GM19438 (cell line): Measurements from ENCODE around the gene SLC16A3.
A peak's percentile ranks its signal among the peaks of the same experiment; 100 is the strongest.

Experiments used
- ATAC-seq: cut with Tn5 transposase; IDR thresholded peaks from one replicate; pipeline ENCODE4 v1.9.1; 2021; ENCODE audit warnings: low read depth; ENCODE audit not compliant: unreplicated experiment

The SLC16A3 gene

DNA sequence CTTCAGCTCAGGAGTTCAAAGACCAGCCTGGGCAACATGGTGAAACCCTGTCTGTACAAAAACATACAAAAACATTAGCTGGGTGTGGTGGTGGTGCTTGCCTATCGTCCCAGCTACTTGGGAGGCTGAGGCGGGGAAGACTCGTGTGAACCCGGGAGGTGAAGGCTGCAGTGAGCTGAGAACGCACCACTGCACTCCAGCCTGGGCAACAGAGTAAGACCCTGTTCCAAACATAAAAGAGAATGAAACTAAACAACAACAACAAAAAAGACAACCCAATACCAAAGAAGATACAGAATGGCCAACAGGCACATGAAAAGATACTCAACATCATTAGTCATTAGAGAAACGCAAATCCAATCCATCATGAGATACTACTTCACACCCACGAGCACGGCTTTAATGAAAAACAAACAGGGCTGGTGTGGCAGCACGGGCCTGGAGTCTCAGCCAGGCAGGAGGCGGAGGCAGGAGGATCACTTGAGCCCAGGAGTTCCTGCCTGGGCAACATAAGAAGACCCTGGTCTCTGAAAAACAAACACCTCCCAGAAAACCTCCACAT, 7.4 kb upstream of the SLC16A3 start:
- ATAC-seq: no peak

DNA sequence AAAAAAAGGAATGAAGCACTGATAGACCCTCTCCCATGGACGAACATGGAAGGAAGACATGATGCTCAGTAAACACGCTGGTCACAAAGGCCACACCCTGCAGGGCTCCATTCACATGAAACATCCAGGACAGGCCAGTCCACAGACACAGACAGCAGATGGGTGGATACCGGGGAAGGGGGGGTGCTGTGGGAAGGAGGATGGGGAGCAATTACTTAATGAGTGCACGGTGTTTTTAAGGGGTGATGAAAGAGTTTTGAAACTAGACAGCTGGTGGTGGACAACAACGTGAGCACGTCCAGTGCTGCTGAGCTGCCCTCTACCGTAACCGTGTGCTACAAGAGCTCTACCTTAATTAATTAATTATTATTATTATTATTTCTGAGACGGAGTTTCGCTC, 6.0 kb upstream of the SLC16A3 start:
- ATAC-seq: no peak

DNA sequence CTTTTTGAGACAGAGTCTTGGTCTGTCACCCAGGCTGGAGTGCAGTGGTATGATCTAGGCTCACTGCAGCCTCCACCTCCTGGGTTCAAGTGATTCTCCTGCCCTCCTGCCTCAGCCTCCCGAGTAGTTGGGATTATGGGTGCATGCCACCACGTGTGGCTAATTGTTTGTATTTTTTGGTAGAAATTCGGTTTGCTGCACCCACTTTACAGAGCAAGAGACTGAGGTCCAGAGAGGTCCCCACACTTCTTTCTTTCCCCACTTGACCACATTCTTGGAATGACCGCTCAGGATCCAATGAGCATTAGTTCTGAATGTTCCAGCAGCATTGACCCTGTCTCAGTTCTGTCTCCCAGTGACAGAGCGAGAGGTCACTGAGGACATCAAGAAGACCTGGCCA, 5.3 kb upstream of the SLC16A3 start:
- ATAC-seq: no peak

DNA sequence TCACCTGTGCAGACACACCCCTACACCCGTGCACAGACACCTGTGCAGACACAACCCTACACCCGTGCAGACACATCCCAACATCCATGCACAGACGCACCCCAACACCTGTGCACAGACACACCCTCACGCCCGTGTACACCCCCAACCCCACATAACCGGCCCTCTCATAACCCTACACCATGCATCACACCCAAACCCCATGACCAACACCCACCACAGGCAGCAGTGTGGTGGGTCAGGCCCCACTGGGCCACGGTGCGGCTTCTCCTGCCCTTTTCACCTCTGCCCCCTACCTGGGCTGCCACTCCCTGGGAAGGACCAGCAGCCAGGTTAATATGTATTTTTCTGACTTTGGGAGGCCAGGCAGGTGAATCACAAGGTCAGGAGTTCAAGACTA, 4.2 kb upstream of the SLC16A3 start:
- no peak for ATAC-seq

DNA sequence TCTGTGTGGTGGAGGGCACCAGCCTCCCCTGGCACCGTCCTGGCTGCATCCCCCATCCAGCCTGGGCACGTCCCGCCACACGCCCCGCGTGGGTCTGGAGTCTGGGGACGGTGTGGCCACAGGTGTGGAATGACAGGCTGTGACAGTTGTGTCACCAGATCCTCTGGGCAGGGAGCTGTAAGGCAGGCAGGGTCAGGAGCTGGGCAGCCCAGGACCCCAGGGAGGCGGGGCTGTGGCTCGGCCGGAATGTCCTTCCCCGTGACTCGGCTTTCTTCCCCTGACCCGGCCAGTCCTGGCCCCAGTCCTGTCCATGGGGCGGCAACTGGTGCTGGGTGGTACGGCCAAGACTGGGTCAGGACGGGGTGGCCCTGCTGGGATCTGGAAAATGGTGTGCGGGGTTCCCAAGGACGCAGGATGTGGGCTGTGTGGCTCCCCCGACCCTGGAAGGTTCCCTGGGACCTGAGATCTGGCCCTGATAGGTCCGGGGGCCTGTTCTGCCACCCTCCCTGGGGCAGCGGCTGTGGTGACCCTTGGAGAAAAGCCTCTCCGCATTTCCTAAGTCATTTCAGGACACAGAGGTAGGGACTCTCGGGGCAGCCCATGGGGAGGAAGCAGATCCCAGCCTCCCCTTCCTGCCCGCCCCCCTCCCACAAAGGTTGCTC, 3.3 kb upstream of the SLC16A3 start:
- no peak for ATAC-seq

DNA sequence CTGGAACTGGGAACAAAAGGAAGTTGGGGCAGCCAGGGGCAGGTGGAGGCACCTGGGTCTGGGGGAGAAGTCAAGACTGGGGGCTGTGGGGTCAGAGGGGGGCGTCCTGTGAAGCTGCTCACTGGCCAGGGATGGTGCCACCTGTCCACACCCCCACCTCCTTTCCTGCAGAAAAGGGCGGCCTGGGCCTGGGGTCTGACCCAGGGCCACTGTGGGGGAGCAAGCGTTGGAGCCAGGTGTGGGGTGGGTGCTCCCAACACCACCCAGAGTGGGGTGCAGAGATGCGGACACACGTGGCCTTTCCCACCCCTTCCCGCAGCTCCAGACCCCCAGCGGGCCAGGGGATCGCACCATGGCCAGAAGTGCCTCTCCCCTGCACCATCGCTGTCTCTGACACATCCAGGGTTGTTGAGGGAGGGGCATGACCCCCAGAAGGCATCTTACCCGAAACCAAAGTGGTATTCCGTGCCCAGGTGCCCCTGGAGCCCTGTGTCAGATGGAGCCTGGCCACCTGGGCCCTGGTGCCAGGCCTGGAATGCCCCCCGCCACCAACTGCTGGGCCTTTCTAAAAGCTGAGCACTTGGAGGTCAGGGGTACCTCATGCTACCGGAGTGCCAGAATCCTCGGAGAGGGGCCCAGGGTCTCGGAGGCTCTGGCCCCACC, 2.6 kb upstream of the SLC16A3 start:
- ATAC-seq: no peak

DNA sequence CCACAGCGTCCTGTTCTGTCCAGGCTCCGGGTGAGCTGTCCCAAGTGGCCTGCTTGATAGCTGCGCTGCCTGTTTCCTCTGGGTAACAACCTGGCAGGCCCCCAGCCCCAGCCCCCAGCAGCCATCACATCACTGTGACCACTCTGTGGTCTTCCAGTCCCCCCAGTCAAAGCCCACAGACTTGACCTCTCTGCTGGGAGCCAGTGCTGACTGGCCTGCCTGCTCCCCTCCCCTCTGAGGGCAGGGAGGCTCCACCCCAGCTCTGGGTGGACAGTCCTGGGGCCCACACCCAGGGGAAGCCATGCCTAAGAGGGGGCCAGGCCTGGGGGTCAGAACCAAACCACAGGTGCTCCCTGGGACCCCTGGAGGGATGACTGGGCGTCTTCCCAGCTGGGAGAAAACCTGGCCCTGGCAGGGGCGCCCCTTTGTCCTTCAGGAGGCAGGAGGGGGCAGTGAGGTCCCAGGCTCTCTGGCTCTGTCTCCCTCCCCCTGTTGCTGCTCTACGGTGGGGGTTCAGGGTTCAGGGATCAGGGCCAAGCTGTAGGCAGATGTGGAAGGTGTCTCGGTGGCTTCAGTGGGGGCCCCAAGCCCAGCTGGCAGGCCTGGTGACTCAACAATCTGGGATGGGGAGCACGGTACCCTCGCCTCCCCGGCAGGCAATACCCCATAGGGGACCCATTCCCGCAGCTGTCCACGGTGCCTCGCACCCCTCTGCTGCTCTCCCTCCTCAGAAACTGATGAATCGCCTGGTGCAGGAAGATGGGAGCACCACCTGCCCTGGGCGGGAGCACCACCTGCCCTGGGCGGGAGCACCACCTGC, 1.8 kb upstream of the SLC16A3 start:
- no peak for ATAC-seq

DNA sequence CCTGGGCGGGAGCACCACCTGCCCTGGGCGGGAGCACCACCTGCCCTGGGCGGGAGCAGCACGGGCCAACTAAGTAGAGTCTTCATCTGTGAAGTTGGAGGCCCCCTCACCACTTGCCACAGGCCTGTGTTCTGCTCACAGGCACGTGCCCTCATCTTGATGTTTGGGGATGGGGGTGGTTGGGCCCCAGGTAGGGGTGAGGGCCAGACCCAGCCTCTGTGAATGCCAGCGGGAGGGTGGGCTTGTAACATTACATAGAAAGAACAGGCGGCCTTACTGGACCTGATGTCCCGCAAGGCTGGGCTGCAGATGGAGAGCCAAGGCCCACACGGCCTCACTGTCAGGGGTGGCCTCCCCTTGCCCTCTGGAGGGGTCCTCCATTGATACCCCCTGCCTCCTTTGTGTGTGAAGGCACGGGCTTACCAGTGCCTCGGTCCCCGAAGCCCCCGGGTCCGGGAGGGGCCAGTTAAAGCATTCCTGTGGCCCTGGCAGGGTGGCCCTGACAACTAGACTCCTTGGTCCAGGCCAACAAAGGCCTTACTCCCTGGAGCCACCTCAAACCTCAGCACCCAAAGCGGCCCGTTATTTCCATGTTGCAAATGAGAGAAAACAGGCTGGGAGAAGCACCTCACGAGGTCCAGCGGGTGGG, 1.1 kb upstream of the SLC16A3 start:
- no peak for ATAC-seq

DNA sequence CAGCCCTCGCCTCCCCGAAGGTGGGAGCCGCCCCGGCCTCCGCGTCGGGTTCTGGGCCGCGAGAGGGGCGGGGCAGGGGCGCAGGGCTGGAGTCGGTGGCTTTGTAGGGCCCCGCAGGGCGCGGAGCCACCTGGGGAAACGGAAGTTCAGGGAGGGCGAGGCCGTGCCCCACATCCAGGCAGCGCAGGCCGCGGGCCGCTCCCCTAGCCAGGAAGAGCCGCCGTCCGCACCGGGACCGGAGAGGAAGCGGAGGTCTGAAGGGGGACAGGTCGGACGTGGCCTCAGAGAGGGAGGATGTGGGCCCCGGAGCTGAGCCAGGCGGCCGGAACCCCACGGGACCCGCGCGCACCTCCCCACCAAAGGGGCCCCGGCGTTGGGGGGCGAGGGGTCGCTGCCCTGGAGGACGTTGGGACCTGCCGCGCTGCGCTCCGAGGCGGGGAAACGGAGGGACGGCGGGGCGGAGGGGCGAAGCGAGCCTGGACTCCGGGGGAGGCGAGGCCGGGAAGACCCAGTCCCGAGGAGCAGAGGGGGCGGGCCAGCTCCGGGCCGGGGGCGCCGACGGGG, 482 bp upstream of the SLC16A3 start:
- ATAC-seq: peak; percentile 34

DNA sequence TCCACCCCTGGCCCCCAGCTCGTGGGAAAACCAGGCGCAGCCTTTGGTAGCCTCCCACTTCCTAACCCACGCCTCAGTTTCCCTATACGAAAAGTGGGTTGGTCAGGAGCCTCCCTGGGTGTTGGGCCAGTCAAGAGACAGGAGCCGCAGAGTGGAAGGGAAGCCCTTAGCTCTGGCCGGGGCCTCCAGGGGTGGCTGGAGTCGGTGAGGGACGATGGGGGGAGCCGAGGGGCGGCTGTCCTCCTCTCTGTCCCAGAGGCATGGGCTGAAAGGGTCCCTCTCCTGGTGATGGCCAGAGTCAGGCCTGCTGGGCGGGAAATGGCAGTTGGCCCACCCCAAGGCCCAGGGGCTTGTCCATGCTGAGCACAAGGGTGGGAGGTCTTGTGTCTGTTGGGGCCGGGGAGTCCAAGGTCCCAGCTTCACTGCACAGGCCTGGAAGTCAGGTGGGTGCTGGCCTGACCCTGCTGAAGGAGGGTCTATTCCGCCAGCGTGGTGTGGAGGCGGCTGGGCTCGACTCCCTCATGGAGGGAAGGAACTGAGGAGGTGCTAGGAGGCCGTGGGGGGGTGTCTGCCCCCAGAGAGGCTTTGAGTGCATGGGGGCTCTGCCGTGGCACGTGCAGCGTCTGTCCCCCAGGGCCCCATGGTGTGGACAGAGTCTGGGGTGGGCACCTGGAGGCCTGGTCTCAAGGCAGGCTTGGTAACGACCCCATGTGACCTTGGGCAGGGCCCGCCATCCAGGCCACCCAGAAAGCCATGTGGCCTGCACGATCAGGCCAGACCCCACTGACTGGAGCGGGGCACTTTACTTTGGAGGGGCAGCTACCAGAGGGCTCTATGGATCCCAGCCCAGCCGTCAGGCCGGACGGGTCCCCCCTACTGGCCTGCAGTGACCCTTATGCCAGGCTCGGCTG, 1.1 kb downstream of the SLC16A3 start:
- ATAC-seq: no peak

DNA sequence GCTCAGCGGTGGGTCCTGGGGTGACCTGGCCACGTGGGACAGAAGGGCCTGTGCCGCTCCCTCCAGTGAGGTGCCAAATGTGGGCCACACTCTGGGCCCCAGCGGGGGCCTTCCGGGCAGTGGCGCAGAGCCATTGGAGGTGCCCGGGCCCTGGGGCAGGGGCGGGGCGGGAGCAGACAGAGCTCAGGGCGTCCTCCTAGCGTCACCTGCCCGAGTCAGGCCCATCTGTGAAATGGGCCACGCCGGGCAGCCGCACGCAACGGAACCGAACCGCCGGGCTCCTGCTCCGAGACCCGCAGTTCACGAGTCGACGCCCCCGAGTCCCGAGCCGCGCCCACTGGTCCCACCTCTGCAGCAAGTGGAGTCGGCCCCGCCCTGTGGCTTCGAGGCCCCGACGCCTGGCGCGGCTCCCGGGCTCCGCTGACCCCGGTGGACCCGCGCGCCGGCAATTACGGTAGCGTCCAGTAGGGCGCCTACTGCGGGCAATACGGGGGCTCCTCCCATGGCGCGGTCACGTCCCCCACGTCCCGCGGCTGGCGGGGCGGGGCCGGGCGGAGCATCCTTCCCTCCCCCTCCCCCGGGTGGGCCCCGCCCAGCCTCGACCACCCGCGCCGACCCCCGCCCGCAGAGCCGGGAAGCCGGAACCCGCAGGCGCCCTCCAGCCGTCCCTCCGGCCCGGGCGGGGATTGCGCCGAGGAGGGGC, 1.9 kb downstream of the SLC16A3 start:
- ATAC-seq: no peak

DNA sequence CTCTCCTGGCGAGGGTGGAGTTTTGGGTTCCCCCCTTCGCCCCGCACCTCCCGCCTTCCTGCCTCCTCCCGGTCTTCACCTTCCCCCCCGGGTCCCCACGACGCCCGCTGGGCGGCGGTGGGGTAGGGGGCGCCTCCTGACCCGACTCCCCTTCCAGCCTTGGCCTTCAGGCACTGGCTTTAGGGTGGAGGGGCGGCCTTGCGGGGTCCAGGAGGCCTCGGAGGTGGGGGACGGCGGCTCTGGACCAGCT, 2.4 kb downstream of the SLC16A3 start:
- ATAC-seq: no peak

DNA sequence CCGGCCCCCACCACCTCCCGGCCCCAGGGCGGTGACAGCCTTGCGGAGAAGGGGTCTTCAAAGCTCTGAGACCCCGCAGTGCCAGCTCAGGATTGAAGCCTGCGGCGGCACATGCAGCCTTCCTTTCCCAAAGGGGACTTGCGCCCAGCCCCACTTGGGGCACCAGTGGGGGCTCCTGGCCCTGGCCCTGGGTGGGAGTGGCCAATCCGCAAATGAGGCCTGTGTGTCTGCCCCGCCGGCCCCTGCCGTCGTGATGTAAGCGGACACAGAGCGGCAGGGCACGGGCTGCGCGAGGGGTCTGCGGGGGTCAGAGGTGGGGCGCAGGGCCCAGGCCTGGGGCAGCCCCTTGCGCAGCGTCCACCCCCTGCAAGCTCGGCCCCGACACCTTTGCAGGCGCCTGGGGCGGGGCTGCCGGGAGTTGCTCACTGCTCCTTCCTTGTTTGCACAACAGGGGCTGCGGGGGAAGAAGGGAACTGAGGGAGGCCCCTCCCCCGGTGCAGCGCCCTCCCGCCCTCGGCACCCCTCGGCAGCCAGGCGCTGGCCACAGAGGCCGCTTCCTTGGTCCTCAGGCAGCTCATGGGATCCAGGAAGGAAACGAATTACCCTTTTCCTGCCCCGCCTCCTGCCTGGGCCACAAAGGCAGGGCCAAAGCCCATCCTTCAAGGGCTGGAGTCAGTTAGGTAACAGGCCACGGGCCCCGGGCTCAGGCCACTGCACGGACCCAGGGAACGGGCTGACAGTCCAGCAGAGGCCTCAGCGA, 2.9 kb downstream of the SLC16A3 start:
- no peak for ATAC-seq

DNA sequence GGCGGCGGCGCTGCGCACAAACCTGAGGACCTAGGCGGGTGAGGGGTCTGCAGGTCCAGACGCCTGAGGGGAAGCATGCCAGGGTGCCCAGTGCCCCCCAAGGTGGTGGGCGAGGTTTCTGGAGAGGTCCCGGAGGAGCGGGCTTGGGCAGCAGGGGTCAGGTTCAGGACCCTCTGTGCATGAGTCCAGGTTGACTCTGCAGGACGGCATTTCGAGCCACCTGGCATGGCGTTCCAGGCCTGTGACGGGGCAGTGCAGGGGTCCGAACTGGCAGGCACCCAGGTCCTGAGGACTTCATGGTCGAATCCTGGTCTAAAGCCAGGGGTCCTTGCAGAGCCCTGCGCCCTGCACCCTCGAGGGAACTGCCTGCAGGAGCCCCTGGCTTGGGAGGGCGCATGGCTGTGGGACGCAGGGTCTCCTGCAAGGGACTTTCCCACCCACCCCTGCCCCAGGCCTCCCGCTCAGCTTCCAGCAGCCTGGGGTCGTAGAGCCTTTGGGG, 3.5 kb downstream of the SLC16A3 start:
- ATAC-seq: no peak

DNA sequence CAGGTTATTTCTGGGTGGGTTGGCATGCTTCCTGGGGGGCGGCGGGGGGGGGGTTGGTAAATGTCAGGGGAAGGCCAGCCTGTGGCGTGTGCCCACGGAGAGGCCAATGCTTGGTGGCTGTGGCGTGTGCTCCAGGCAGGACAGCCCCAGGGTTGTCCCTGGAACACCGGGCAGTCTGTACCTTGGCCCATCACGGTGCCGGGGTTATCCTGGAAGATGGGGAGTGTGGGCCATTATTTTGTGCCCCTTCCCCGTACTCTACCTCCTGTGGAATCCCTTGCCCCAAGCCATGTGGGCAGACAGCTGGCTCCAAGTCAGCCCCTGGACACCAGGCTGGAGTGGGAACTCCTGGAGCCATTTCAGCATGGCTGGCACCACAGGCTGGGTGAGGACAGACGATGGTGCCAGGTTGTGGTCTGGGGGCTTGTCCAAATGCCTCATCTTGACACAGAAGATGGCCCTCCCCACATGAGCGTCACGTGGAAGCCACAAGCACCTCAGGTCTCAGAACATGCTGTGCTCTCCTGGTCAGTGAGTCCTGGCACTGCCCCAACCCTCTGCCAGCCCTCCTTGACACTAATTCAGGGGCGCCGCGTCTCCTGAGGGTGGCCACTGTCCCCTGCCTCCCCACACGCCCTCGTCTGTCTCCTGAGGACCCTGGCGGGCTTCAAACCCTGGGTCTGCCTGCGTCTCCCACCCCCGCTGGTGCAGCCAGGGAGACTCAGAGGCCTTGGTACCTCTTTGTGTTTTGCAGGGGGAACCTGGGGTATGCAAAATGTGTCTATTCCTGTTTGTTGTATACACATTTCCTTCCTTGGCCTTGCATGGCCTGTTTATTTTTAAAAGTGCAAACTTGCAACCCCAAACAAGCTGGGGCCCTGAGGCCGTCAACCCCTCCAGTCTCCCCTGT, 4.3 kb downstream of the SLC16A3 start:
- ATAC-seq: no peak

DNA sequence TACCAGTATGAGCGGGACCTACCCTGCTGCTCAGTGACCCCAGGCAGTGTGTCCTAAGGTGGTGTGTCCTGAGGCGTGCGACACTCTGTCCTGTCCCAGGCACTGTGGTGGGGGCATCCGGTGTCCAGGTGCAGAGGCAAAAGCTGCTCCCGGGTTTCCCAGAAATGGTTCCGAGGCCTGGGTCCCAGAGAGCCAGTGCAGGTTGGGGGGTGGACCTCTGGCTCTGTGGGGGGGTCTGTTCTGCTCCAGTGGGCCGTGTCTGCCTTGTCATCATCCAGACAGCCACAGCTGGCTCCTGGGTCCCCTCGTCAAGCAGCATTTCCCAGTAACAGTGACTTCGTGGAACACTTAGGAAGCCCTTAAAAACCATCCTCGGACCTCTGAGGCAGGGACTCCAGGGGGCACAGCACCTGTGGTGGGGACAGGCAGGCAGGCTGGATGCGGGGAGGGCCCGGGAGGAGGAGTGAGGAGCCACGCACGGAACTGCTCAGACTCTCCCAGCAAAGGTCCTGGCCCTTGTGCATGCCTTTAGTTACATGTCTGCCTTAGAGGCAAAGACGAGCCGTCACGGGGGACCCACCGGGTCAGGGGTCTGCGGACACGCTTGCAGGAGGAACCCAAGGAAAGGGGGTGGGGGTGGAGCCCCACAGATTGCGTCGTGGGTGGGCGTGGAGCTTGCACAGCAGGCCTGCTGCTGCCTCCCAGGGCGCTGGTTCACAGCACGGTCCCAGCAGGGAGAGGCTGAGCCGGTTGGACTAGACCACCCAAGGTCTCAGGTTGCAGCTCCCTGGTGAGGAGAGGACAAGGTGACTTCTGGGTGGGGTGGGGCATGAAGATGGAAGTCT, 5.6 kb downstream of the SLC16A3 start:
- no peak for ATAC-seq
